ENCODE results near the gene PIEZO1. TPM values are rescaled to one million over a fixed set of nuclear protein-coding genes. Genes with fewer than 3 reads are reported as not detected.
A peak's percentile ranks its signal among the peaks of the same experiment; 100 is the strongest.

The PIEZO1 gene
- total and polyA plus RNA-seq, 2 donors (not counting 1 experiment from before 2014, with no cell fraction given): 108 to 331 TPM

- ATAC-seq (ENCODE audit: low read depth) (no peak), DNase-seq (no peak)
- intact Hi-C loops (cut with micrococcal nuclease): loop anchor here (1.0 to 10.0 kb wide), 4 partner anchors 11 to 326 kb away; partner anchors contain the start of genes IL17C, ZC3H18 and ZFPM1
- no peaks in the 10 kb centered on the region for H3K9me3 Mint-ChIP-seq (ENCODE audit: insufficient read depth)
- no peaks in the 10 kb centered on the region for H3K9me3 ChIP-seq (ENCODE audit: control extremely low read depth in 1 of 3, control insufficient read depth in 2 of 3, insufficient read depth in 1 of 3, low read length in 2 of 3)
- peak overlapping the region; percentile 73 for H3K4me3 Mint-ChIP-seq
- ChIA-PET CTCF (interaction anchor here (1.2 to 9.9 kb wide), 11 partner anchors 11 to 435 kb away, joined by 3 to 138 read pairs (median 8); partner anchors contain the start of genes APRT, CDT1 and TRAPPC2L), POLR2A (interaction anchor here (0.6 to 2.1 kb wide), 10 partner anchors 10 to 410 kb away, joined by 3 to 7 read pairs (median 4); partner anchors contain the start of gene APRT)
- H3K4me2 ChIP-seq (replicated peaks; ENCODE audit: low read depth, low read length, poor library complexity, severe bottlenecking): peak overlapping the region; percentile 95
- peak overlapping the region; percentile 84 for H3K27ac Mint-ChIP-seq
- H3K27ac ChIP-seq (ENCODE audit: low read length in 2 of 2): peak overlapping the region; percentile 72 to 77
- peaks cover 57% of the 10 kb centered on the region for H3K4me1 Mint-ChIP-seq
- peaks cover 50 to 64% of the 10 kb centered on the region in 2 donors for H3K4me1 ChIP-seq (ENCODE audit: control insufficient read depth in 2 of 2, insufficient read depth in 2 of 2, low read length in 2 of 2)
- no peaks in the 10 kb centered on the region for H3K27me3 ChIP-seq (replicated peaks in 1 of 4; ENCODE audit: control extremely low read depth in 1 of 4, control insufficient read depth in 3 of 4, insufficient read depth in 4 of 4, low read length in 3 of 4)
- H3K36me3 ChIP-seq (replicated peaks in 1 of 2; ENCODE audit: control extremely low read depth in 1 of 2, control insufficient read depth in 1 of 2, extremely low read depth in 1 of 2, insufficient read depth in 2 of 2, low read length in 1 of 2): peaks cover 0 to 10% of the 10 kb centered on the region in 2 experiments
- H3K27me3 Mint-ChIP-seq: no peaks in the 10 kb centered on the region
- TF ChIP-seq EZH2 (IDR thresholded peaks at IDR 0.05; ENCODE audit: borderline replicate concordance, insufficient read depth, low read depth, low read length, poor library complexity, severe bottlenecking) (no peak), CTCF (IDR thresholded peaks at IDR 0.05) (no peak)
- peaks cover 58% of the 10 kb centered on the region for H3K79me2 ChIP-seq (ENCODE audit: control insufficient read depth, insufficient read depth, low read length)
- H3K4me3 ChIP-seq (ENCODE audit: control extremely low read depth in 1 of 5, extremely low read depth in 1 of 5, insufficient read depth in 1 of 5, low read depth in 2 of 5, low read length in 4 of 5): peak overlapping the region in 3 of 5 experiments; percentile 3 to 41 (median 9)
- peak overlapping the region; percentile 45 for H3K9ac ChIP-seq (ENCODE audit: low read length)
- H2AFZ ChIP-seq (ENCODE audit: insufficient read depth, low read depth, low read length, poor library complexity, severe bottlenecking): peak overlapping the region; percentile 28
- WGBS (ENCODE audit: insufficient coverage): no CpG with 5 or more reads among the region's 13 CpGs
- H4K20me1 ChIP-seq (ENCODE audit: control insufficient read depth, insufficient read depth, low read length, poor library complexity, severe bottlenecking): peaks cover 65% of the 10 kb centered on the region
Observed at GRCh38 chr16:88780142-88781062, 4.6 kb downstream of the PIEZO1 start.

Data from B cell (primary cell).